Measurements from ENCODE around the gene ENTPD6. TPM values are rescaled to one million over a fixed set of nuclear protein-coding genes. Genes with fewer than 3 reads are reported as not detected.

The ENTPD6 gene
- total RNA-seq, 1 donor, result 50.7 TPM

DNA sequence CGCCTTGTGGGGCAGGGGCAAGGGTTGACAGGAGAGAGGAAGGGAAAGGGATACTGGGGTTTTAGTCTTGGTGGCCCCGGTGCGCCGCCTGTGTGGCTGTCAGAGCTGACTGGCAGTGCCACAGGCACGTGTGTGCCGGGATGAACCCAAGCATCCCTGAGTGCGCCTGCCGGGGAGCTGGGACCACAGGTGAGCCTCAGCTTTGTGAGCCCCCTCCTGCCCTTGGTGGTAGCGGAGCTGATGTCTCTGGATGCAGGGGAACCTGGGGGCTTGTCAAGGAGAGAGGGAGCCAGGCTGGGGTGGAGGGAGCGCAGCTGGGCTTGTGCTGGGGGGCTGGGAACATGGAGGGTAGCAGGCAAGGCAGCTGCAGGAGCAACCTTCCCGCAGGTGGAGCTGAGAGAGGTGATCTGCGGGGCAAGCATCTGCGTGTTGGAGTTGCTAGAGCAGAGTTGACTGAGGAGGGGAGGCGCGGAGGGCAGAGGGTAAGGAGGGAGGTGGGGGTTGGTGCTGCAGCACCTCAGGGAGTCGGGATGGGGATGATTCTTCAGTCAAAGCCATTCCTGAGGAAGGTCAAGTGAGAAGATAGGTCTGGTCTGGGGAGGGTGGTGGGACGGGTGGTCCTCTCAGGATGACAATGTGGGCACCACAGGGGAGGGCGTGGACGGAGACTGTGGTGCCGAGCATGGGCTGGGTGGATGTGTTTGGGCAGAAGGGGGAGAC is 80.5 kb downstream of the ENTPD6 start:
- Histone ChIP-seq H4K20me1 (ENCODE audit: insufficient read depth, low read length) (peaks cover 18% of the 10 kb centered on the region), H3K36me3 (ENCODE audit: insufficient read depth, low read length) (peaks cover 88% of the 10 kb centered on the region), H3K79me2 (ENCODE audit: insufficient read depth, low read length) (peaks cover 23% of the 10 kb centered on the region), H3K27ac (ENCODE audit: low read depth, low read length) (no peak overlapping the region), H2AFZ (ENCODE audit: low read length) (no peak overlapping the region), H3K4me1 (ENCODE audit: insufficient read depth, low read length) (no peaks in the 10 kb centered on the region), H3K27me3 (ENCODE audit: insufficient read depth, low read length) (no peaks in the 10 kb centered on the region), H3K4me2 (ENCODE audit: insufficient read depth, low read length) (no peak overlapping the region), H3K9me3 (ENCODE audit: low read depth, low read length) (no peaks in the 10 kb centered on the region), H3K4me3 (ENCODE audit: insufficient read depth, low read length) (no peak overlapping the region)
- TF ChIP-seq, protein P1, sequence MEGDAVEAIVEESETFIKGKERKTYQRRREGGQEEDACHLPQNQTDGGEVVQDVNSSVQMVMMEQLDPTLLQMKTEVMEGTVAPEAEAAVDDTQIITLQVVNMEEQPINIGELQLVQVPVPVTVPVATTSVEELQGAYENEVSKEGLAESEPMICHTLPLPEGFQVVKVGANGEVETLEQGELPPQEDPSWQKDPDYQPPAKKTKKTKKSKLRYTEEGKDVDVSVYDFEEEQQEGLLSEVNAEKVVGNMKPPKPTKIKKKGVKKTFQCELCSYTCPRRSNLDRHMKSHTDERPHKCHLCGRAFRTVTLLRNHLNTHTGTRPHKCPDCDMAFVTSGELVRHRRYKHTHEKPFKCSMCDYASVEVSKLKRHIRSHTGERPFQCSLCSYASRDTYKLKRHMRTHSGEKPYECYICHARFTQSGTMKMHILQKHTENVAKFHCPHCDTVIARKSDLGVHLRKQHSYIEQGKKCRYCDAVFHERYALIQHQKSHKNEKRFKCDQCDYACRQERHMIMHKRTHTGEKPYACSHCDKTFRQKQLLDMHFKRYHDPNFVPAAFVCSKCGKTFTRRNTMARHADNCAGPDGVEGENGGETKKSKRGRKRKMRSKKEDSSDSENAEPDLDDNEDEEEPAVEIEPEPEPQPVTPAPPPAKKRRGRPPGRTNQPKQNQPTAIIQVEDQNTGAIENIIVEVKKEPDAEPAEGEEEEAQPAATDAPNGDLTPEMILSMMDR (IDR thresholded peaks at IDR 0.05; ENCODE audit: extremely low read depth, low read depth, low read length), result no peak
- peak; percentile 70 for DNase-seq (ENCODE audit: insufficient read length, low spot score, missing footprints)

Small RNA genes lying within 50 kb of the gene (small RNA-seq; reads per million reads assigned to genes)
- not detected for gene AL035252.4
- not detected for gene AL121772.2
- gene RF00019, result not detected

Other genes starting within 250 kb of the ENTPD6 start
- gene CST7, start 246.4 kb upstream of the ENTPD6 start, total RNA-seq, result not detected in 2 replicates
- gene APMAP, start 203.0 kb upstream of the ENTPD6 start, total RNA-seq, result 69.2 and 70.2 TPM in 2 replicates
- 1.4 and 2.1 TPM in 2 replicates for gene ACSS1, start 137.6 kb upstream of the ENTPD6 start, total RNA-seq
- gene VSX1, start 113.6 kb upstream of the ENTPD6 start, total RNA-seq, result not detected in 2 replicates
- 191 and 194 TPM in 2 replicates for gene PYGB, start 52.4 kb downstream of the ENTPD6 start, total RNA-seq
- 29.7 and 35.1 TPM in 2 replicates for gene ABHD12, start 195.1 kb downstream of the ENTPD6 start, total RNA-seq
- 2.2 and 2.4 TPM in 2 replicates for gene GINS1, start 212.0 kb downstream of the ENTPD6 start, total RNA-seq

All from osteoblast (primary cell).